Stomach (tissue), 9 donors: Measurements from ENCODE around the gene KDELR1. TPM values are rescaled to one million over a fixed set of nuclear protein-coding genes. Genes with fewer than 3 reads are reported as not detected.

Source experiments
- DNase-seq, 2 donors: peaks; one replicate each; pipeline versions ENCODE4 v3.0.0 to v3.0.0-alpha.2; 2013 to 2019
- H3K27ac ChIP-seq, 5 donors: fragments of 200-600 bp in 4 of 5; sonication (generic) in 4 of 5; one replicate each; pipeline ENCODE4 v1.5.1; 2013 to 2019; ENCODE audit warnings: mild to moderate bottlenecking in 1 of 5, moderate library complexity in 1 of 5
- H3K27me3 ChIP-seq, 3 donors: fragments of 200-600 bp; sonication (generic); one replicate each; pipeline ENCODE4 v1.5.1; 2017 to 2019; ENCODE audit warnings: mixed run types in 1 of 3
- H3K36me3 ChIP-seq, 4 donors: fragments of 200-600 bp; sonication (generic); 1 replicate in 3 of 4; 2 replicates in 1 of 4; pipeline ENCODE4 v1.5.1; 2016 to 2019
- H3K4me1 ChIP-seq, 4 donors: fragments of 200-600 bp; sonication (generic); one replicate each; pipeline ENCODE4 v1.5.1; 2016 to 2019
- H3K4me3 ChIP-seq, 4 donors: fragments of 200-600 bp; sonication (generic) in 3 of 4; one replicate each; pipeline ENCODE4 v1.5.1; 2016 to 2019; ENCODE audit warnings: mild to moderate bottlenecking in 1 of 4
- H3K9me3 ChIP-seq, 4 donors: fragments of 200-600 bp; sonication (generic); one replicate each; pipeline ENCODE4 v1.5.1; 2016 to 2019
- CTCF ChIP-seq, 7 experiments: fragments of 450-650 bp in 4 of 7; fragments of 200-600 bp in 3 of 7; sonication (generic) in 3 of 7; IDR thresholded peaks; one replicate each; pipeline ENCODE4 v1.5.1; 2016 to 2019; ENCODE audit warnings: antibody characterized with exemption in 7 of 7, control low read depth in 2 of 7, mild to moderate bottlenecking in 1 of 7
- EP300 ChIP-seq: sonication (generic); formaldehyde crosslinking; IDR thresholded peaks from one replicate; pipeline ENCODE4 v1.6.1; 2017; ENCODE audit warnings: antibody characterized with exemption
- POLR2A ChIP-seq, 4 donors: fragments of 450-650 bp; IDR thresholded peaks; one replicate each; pipeline ENCODE4 v1.6.1; 2016; ENCODE audit warnings: antibody characterized with exemption in 4 of 4, control low read depth in 2 of 4, mild to moderate bottlenecking in 1 of 4, moderate library complexity in 1 of 4
- POLR2AphosphoS5 ChIP-seq, 3 donors: sonication (generic); formaldehyde crosslinking; IDR thresholded peaks; one replicate each; pipeline ENCODE4 v1.6.1; 2016; ENCODE audit warnings: antibody characterized with exemption in 3 of 3
- WGBS, 5 donors: extraction: QIAGEN DNeasy Blood & Tissue Kit in 3 of 5; methylation state at CpG; one replicate each; pipeline versions ENCODE4 v1.1.5 to v1.1.7; 2013 to 2018; 5-methylcytosine and 5-hydroxymethylcytosine counted together
- intact Hi-C: fragments of 100-400 bp; cut with DNase I; formaldehyde crosslinking; loops from one replicate; pipeline ENCODE4 v1.15.1; 2023; ENCODE audit warnings: low total_unique reads
- polyA plus RNA-seq, 3 donors: library from polyadenylated mRNA; stranded (reverse); fragments of 200-250 nt; gene quantifications; one replicate each; pipeline ENCODE4 v1.2.3, GENCODE V29; 2013
- total RNA-seq, 5 donors: library from RNA; depleted of rRNA; stranded (reverse); fragments of >200 nt; gene quantifications; one replicate each; pipeline versions ENCODE4 v1.1.0 to v1.2.3, GENCODE V29; 2014 to 2016
- donor health status: healthy with polysubstance abuse.
- donor health status: Bipolar disorder and iron deficiency.
- donor health status: healthy.

KDELR1 gene
- total and polyA plus RNA-seq, 8 donors = 45.8 to 123 (median 70.9) TPM

GRCh38 chr19:48428670-48429069 lies 37.3 kb upstream of the KDELR1 start:
- H3K4me3 ChIP-seq = no peak overlapping the region
- H3K27me3 ChIP-seq = no peaks in the 10 kb centered on the region
- DNase-seq = no peak
- TF ChIP-seq POLR2A (IDR thresholded peaks at IDR 0.05) (no peak), CTCF (IDR thresholded peaks at IDR 0.05) (no peak), EP300 (no peak), POLR2AphosphoS5 (IDR thresholded peaks at IDR 0.05) (no peak)
- 87 to 100% (median 90%) methylated on average over 1 of the region's 1 CpG for WGBS, 5 donors
- no peaks in the 10 kb centered on the region for H3K36me3 ChIP-seq
- peaks cover 0 to 8% (median 0%) of the 10 kb centered on the region in 4 donors for H3K4me1 ChIP-seq
- H3K9me3 ChIP-seq = no peaks in the 10 kb centered on the region
- intact Hi-C loops = no loop called here
- no peak overlapping the region for H3K27ac ChIP-seq

GRCh38 chr19:48424694-48425219 lies 33.4 kb upstream of the KDELR1 start:
- no peak for TF ChIP-seq EP300
- TF ChIP-seq POLR2AphosphoS5 (IDR thresholded peaks at IDR 0.05) = no peak
- TF ChIP-seq CTCF (IDR thresholded peaks at IDR 0.05) = no peak
- no peak for TF ChIP-seq POLR2A (IDR thresholded peaks at IDR 0.05)
- WGBS, 5 donors = 21 to 25% (median 23%) methylated on average over 8 of the region's 8 CpGs
- Histone ChIP-seq H3K9me3 (no peaks in the 10 kb centered on the region), H3K4me1 (peaks cover 0 to 8% (median 0%) of the 10 kb centered on the region in 4 donors), H3K27me3 (peaks cover 0 to 8% (median 0%) of the 10 kb centered on the region in 3 donors), H3K36me3 (no peaks in the 10 kb centered on the region), H3K27ac (no peak overlapping the region), H3K4me3 (no peak overlapping the region)
- intact Hi-C loops = no loop called here
- DNase-seq = peak in 1 of 2 donors; percentile 60

DNA sequence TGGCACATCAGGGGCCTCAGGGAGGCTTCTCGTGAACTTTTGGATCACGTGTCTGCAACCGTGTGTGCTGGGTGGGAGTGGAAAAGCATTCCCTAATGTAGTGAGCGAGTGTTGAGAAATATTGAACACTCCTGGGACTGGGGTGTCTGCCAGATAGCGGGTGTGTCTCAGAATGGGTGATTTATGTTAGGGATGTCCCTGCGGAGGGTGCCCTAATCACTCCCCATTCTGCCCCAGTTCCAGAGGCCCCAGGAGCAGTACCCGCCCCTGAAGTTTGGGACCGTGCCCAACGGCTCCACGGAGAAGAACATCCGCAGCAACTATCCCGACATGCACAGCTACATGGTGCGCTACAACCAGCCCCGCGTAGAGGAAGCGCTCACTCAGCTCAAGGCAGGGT lies 30.2 kb upstream of the KDELR1 start:
- WGBS, 5 donors = 65 to 77% (median 71%) methylated on average over 10 to 16 of the region's 16 CpGs
- Histone ChIP-seq H3K4me3 (no peak overlapping the region), H3K27me3 (peaks cover 0 to 32% (median under 1%) of the 10 kb centered on the region in 3 donors)

DNA sequence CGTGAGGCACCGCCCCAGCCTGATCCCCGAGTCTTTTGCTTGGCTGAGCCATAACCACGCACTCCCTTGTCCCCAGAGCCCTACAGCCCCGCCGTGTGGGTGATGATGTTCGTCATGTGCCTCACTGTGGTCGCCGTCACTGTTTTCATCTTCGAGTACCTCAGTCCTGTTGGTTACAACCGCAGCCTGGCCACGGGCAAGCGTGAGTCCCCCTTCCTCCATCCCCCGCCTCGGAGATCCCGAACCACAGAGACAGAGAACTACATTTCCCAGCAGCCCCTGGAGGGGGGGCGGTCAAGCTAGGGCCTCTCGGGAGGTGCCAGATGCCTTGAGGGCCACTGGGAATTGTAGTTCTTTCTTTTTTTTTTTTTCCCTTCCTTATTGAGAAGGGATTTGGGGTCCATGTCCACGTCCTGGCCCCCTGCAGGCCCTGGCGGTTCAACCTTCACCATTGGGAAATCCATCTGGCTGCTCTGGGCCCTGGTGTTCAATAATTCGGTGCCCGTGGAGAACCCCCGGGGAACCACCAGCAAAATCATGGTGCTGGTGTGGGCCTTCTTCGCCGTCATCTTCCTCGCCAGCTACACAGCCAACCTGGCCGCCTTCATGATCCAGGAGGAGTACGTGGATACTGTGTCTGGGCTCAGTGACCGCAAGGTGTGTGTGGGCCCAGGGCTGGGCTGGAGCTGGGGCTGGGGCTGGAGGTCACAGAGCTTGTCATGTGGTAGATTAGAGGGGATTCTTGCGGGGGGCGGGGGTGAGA lies 28.0 kb upstream of the KDELR1 start:
- no peaks in the 10 kb centered on the region for H3K36me3 ChIP-seq
- intact Hi-C loops = no loop called here
- no peak overlapping the region for H3K27ac ChIP-seq
- 57 to 65% (median 63%) methylated on average over 31 of the region's 31 CpGs for WGBS, 5 donors
- peak; percentile 49 to 77 for DNase-seq
- H3K4me3 ChIP-seq = peak overlapping the region in 1 of 4 donors; percentile 9
- TF ChIP-seq POLR2AphosphoS5 (IDR thresholded peaks at IDR 0.05) = no peak
- TF ChIP-seq EP300 = no peak
- TF ChIP-seq CTCF (IDR thresholded peaks at IDR 0.05) = no peak
- TF ChIP-seq POLR2A (IDR thresholded peaks at IDR 0.05) = no peak
- H3K27me3 ChIP-seq = peaks cover 0 to 54% (median 22%) of the 10 kb centered on the region in 3 donors
- peaks cover 15 to 19% (median 18%) of the 10 kb centered on the region in 4 donors for H3K4me1 ChIP-seq
- H3K9me3 ChIP-seq = no peaks in the 10 kb centered on the region

More for the DNA sequence above, 30.2 kb upstream of the KDELR1 start:
- Histone ChIP-seq H3K27ac (no peak overlapping the region), H3K4me1 (peaks cover 0 to 8% (median 0%) of the 10 kb centered on the region in 4 donors), H3K9me3 (no peaks in the 10 kb centered on the region), H3K36me3 (no peaks in the 10 kb centered on the region)
- TF ChIP-seq POLR2AphosphoS5 (IDR thresholded peaks at IDR 0.05) (no peak), EP300 (no peak)
- peak in 1 of 2 donors; percentile 14 for DNase-seq
- intact Hi-C loops = no loop called here
